Esophagus (tissue), 2 donors: Measurements from ENCODE around the gene ARHGAP19. TPM values are rescaled to one million over a fixed set of nuclear protein-coding genes. Genes with fewer than 3 reads are reported as not detected.

ENCODE experiments used
- H3K27ac ChIP-seq, 2 donors: one replicate each; pipeline ENCODE4 v1.5.1; 2013; ENCODE audit warnings: low read depth in 2 of 2, mild to moderate bottlenecking in 2 of 2, inconsistent platforms in 1 of 2, low read length in 1 of 2, moderate library complexity in 1 of 2
- H3K27me3 ChIP-seq, 2 donors: one replicate each; pipeline ENCODE4 v1.6.1; 2013; ENCODE audit warnings: low read length in 2 of 2, control low read depth in 1 of 2, mild to moderate bottlenecking in 1 of 2; ENCODE audit not compliant: insufficient read depth in 2 of 2, control insufficient read depth in 1 of 2
- H3K36me3 ChIP-seq, 2 donors: one replicate each; pipeline ENCODE4 v1.6.1; 2013; ENCODE audit warnings: low read length in 1 of 2; ENCODE audit not compliant: control insufficient read depth in 2 of 2, insufficient read depth in 2 of 2
- H3K4me1 ChIP-seq, 2 donors: one replicate each; pipeline ENCODE4 v1.6.1; 2013; ENCODE audit warnings: low read length in 1 of 2; ENCODE audit not compliant: control insufficient read depth in 2 of 2, insufficient read depth in 2 of 2
- H3K4me3 ChIP-seq, 2 donors: one replicate each; pipeline ENCODE4 v1.5.1; 2013; ENCODE audit warnings: low read length in 2 of 2, mild to moderate bottlenecking in 2 of 2, low read depth in 1 of 2, moderate library complexity in 1 of 2
- H3K9me3 ChIP-seq, 2 donors: one replicate each; pipeline ENCODE4 v1.6.1; 2013; ENCODE audit warnings: mild to moderate bottlenecking in 2 of 2, low read depth in 1 of 2, low read length in 1 of 2, moderate library complexity in 1 of 2; ENCODE audit not compliant: control insufficient read depth in 2 of 2, insufficient read depth in 1 of 2
- WGBS, 2 donors: extraction: QIAGEN DNeasy Blood & Tissue Kit; methylation state at CpG; one replicate each; pipeline ENCODE4 v1.1.7; 2013; 5-methylcytosine and 5-hydroxymethylcytosine counted together
- polyA plus RNA-seq, 2 donors: library from polyadenylated mRNA; stranded (reverse); fragments of 200-250 nt; gene quantifications; one replicate each; pipeline ENCODE4 v1.2.3, GENCODE V29; 2013
- donor health status: healthy with polysubstance abuse.
- donor health status: Bipolar disorder and iron deficiency.

The ARHGAP19 gene
- polyA plus RNA-seq, 2 donors, result 1.5 to 3.4 TPM

DNA sequence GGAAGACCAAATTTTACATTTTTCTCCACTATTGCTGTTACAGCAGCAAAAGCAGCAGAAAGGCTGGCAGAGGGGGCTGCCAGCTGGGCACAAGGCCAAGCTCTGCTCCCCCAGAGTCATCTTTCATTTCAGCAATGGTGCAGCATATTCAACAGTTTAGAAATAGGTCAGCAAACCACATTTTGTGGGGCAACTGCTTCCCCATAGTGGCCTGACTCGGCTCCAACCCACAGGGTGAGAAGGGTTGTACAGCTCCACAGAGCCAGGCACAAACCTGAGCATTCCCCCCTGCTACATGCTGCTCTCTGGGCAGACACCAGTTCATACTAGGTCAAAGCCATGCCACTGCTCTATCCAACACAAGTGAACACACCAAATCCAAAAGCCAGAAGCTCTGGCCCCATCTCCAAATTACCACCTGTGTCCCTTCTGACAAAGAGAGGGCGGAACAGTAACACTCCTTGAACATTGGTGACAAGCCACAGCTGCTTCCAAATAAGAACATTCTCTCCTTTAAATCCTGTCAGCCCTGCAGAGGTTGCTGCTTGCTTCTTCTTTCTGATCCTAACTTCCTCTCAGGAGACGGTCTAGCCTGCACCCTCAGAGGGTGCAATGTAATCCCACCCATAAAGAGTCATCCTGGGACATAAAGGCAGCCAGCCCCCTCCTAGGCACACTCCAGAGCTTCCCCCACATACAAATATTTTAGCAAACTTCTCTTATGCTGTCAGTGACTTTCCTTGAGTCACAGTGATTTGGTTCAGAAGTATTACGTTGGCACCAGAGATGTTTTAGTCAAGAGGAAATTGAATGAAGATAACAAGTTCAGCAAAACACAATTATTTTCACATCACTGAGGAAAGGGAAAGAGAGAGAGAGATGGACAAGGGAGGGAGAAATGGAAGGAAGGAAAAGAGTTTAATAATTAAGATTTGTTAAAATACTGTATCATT, 67.7 kb downstream of the ARHGAP19 start:
- no peaks in the 10 kb centered on the region for H3K27me3 ChIP-seq
- H3K27ac ChIP-seq, result no peak overlapping the region
- H3K4me1 ChIP-seq, result no peaks in the 10 kb centered on the region
- peaks cover 3 to 12% of the 10 kb centered on the region in 2 donors for H3K36me3 ChIP-seq
- no peak overlapping the region for H3K4me3 ChIP-seq
- no peaks in the 10 kb centered on the region for H3K9me3 ChIP-seq
- WGBS, 2 donors, result 86 to 91% methylated on average over 4 of the region's 4 CpGs

- Histone ChIP-seq H3K27me3 (no peaks in the 10 kb centered on the region), H3K4me1 (no peaks in the 10 kb centered on the region), H3K27ac (no peak overlapping the region), H3K36me3 (peaks cover 3 to 9% of the 10 kb centered on the region in 2 donors), H3K9me3 (no peaks in the 10 kb centered on the region), H3K4me3 (no peak overlapping the region)
- 92 to 94% methylated on average over 6 of the region's 6 CpGs for WGBS, 2 donors
Observed at GRCh38 chr10:97222326-97222961, 70.0 kb downstream of the ARHGAP19 start.

- Histone ChIP-seq H3K4me1 (no peaks in the 10 kb centered on the region), H3K36me3 (peaks cover 0 to 7% of the 10 kb centered on the region in 2 donors), H3K27me3 (no peaks in the 10 kb centered on the region), H3K4me3 (no peak overlapping the region), H3K9me3 (no peaks in the 10 kb centered on the region), H3K27ac (no peak overlapping the region)
- 93 to 95% methylated on average over 3 of the region's 3 CpGs for WGBS, 2 donors
Observed at GRCh38 chr10:97220355-97220754, 72.1 kb downstream of the ARHGAP19 start.

GRCh38 chr10:97217299-97217698, 75.1 kb downstream of the ARHGAP19 start:
- H3K36me3 ChIP-seq, result no peaks in the 10 kb centered on the region
- no peaks in the 10 kb centered on the region for H3K9me3 ChIP-seq
- 72 to 77% methylated on average over 3 of the region's 3 CpGs for WGBS, 2 donors
- no peaks in the 10 kb centered on the region for H3K4me1 ChIP-seq
- no peak overlapping the region for H3K27ac ChIP-seq
- H3K4me3 ChIP-seq, result no peak overlapping the region
- H3K27me3 ChIP-seq, result no peaks in the 10 kb centered on the region

DNA sequence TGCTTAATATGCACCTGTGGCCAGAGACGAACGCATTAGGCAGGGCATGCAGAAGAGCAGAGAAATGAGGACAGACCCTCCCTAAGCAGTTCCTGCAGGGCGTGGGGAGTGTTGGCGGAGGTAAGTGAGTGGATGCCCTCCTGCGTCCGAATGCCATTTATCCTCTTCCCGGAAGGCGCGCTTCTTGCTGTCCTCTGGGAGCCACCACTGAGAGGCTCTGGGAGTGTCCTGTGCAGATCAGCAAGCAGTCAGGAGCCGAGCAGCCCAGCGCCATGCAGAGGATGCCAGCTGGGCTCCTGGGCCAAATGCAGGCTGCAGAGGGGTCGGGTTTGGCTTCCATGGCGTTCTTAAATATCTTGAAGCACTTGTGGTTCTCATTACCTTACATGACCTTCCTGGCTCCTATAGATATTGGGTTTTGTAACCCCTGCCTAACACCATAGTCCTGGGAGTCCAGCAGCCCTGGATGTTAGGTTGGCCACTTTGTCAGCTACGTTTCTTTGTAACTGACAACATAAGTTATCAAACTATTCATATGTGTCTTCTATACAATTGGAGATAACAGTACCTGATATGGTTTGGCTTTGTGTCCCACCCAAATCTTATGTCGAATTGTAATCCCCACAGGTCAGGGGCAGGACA, 76.7 kb downstream of the ARHGAP19 start:
- no peak overlapping the region for H3K4me3 ChIP-seq
- H3K4me1 ChIP-seq, result no peaks in the 10 kb centered on the region
- WGBS, 2 donors, result 86 to 87% methylated on average over 15 of the region's 15 CpGs
- no peaks in the 10 kb centered on the region for H3K36me3 ChIP-seq
- H3K27ac ChIP-seq, result no peak overlapping the region
- no peaks in the 10 kb centered on the region for H3K9me3 ChIP-seq
- no peaks in the 10 kb centered on the region for H3K27me3 ChIP-seq

- WGBS, 2 donors, result 58 to 61% methylated on average over 9 of the region's 9 CpGs
- no peaks in the 10 kb centered on the region for H3K9me3 ChIP-seq
- H3K4me3 ChIP-seq, result no peak overlapping the region
- H3K27me3 ChIP-seq, result no peaks in the 10 kb centered on the region
- H3K27ac ChIP-seq, result no peak overlapping the region
- no peaks in the 10 kb centered on the region for H3K36me3 ChIP-seq
- H3K4me1 ChIP-seq, result no peaks in the 10 kb centered on the region
Observed at GRCh38 chr10:97213431-97213830, 79.0 kb downstream of the ARHGAP19 start.

DNA sequence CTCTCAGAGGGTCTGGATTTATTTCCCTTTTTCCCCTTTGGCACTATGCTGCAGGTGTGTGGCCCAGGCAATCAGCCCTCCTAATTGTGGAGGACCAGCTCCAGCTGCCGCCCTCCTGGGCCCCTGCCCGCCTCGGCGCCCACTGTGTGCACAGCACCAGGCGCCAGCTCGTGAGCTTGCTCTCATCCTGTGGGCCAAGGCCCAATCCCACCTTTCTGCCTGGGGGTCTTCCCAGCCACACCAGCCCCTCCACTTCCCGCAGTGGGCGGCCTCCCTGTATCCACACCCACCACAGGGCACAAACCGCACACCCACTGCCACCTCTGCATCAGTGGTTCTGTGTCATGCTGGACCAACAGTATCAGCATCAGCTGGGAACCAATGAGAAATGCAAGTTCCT, 81.2 kb downstream of the ARHGAP19 start:
- no peaks in the 10 kb centered on the region for H3K4me1 ChIP-seq
- H3K36me3 ChIP-seq, result no peaks in the 10 kb centered on the region
- H3K9me3 ChIP-seq, result no peaks in the 10 kb centered on the region
- H3K27me3 ChIP-seq, result no peaks in the 10 kb centered on the region
- H3K27ac ChIP-seq, result no peak overlapping the region
- H3K4me3 ChIP-seq, result no peak overlapping the region
- 87 to 89% methylated on average over 9 of the region's 9 CpGs for WGBS, 2 donors

GRCh38 chr10:97210543-97210960, 81.9 kb downstream of the ARHGAP19 start:
- no peaks in the 10 kb centered on the region for H3K36me3 ChIP-seq
- no peaks in the 10 kb centered on the region for H3K27me3 ChIP-seq
- no peaks in the 10 kb centered on the region for H3K4me1 ChIP-seq
- 7 to 11% methylated on average over 8 of the region's 8 CpGs for WGBS, 2 donors
- no peak overlapping the region for H3K4me3 ChIP-seq
- H3K27ac ChIP-seq, result no peak overlapping the region
- H3K9me3 ChIP-seq, result no peaks in the 10 kb centered on the region

DNA sequence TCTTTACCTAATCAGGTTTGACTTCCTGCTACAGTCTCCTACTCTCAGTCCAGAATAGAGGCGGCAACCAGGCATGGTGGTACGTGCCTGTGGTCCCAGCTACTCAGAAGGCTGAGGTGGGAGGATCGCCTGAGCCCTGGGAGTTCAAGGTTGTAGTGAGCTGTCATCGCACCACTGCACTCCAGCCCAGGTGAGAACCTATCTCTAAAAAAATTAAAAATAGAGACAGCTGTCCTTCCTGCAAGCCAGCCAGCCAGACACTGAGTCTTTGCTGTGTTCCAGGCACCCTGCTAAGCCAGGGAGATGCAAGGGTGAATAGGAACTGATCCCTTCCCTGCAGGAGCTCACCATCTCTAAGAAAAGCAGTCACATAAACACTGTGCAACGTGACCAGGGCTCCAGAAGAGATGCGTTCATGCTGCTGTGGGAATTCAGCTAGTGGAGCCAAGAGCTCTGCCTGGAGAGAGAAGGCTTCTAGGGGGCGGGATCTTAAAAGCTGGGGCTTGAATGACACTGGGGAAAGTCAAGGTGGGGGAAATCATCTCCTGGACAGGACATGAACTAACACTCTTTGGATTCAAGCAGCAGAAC, 84.6 kb downstream of the ARHGAP19 start:
- Histone ChIP-seq H3K4me3 (no peak overlapping the region), H3K27ac (no peak overlapping the region), H3K9me3 (no peaks in the 10 kb centered on the region), H3K4me1 (no peaks in the 10 kb centered on the region), H3K27me3 (no peaks in the 10 kb centered on the region), H3K36me3 (no peaks in the 10 kb centered on the region)
- 50 to 55% methylated on average over 7 of the region's 7 CpGs for WGBS, 2 donors
